ENCODE data around the gene FAM177A1.

The FAM177A1 gene

DNA sequence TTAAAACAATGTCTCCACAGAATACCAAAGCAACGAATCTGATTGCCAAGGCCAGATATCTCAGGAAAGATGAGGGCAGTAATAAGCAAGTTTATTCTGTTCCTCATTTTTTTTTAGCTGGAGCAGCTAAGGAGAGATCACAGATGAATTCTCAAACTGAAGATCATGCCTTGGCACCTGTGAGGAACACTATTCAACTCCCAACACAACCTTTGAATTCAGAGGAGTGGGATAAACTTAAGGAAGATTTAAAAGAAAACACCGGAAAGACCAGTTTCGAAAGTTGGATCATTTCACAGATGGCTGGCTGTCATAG is 77.3 kb downstream of the FAM177A1 start:
- no peak for DNase-seq (ENCODE audit: low read depth)

DNA sequence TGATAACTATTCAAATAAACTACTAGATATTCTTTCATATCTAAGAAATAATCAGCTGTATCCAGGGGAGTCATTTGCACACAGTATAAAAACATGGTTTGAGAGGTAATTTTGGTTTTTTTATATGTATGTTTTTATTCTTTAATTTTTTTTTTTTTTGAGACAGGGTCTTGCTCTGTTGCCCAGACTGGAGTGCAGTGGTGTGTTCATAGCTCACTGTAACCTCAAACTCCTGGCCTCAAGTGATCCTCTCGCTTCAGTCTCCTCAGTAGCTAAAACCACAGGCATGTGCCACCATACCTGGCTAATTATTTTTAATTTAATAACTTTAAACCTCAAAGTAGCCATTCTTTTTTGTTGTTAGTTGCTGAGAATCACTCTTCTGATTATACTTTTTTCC is 78.1 kb downstream of the FAM177A1 start:
- no peak for DNase-seq (ENCODE audit: low read depth)
